Cardiac fibroblast (primary cell): ENCODE data around the gene PEX14.

Experiments
- DNase-seq, 2 donors: peaks; one replicate each; pipeline versions ENCODE4 v3.0.0 to v3.0.0-alpha.2; 2010; ENCODE audit warnings: low read depth in 2 of 2
- H3K4me3 ChIP-seq, 2 donors: replicated peaks in 1 of 2; 1 replicate in 1 of 2; 2 replicates in 1 of 2; pipeline ENCODE4 v1.5.1; 2011; ENCODE audit warnings: low read depth in 2 of 2, low read length in 2 of 2, mild to moderate bottlenecking in 2 of 2, moderate library complexity in 1 of 2
- CTCF ChIP-seq: IDR thresholded peaks from one replicate; pipeline ENCODE4 v1.5.1; 2011; ENCODE audit warnings: low read depth, mild to moderate bottlenecking, low read length, inconsistent platforms

PEX14 gene

GRCh38 chr1:10575616-10576015 lies 100.9 kb downstream of the PEX14 start:
- DNase-seq = peak; percentile 37 to 81
- H3K4me3 ChIP-seq = no peak overlapping the region
- no peak for TF ChIP-seq CTCF

GRCh38 chr1:10578070-10578469 lies 103.3 kb downstream of the PEX14 start:
- no peak for TF ChIP-seq CTCF
- no peak for DNase-seq
- no peak overlapping the region for H3K4me3 ChIP-seq

GRCh38 chr1:10583641-10584040 lies 108.9 kb downstream of the PEX14 start:
- DNase-seq = no peak
- TF ChIP-seq CTCF = no peak

GRCh38 chr1:10585242-10585641 lies 110.5 kb downstream of the PEX14 start:
- H3K4me3 ChIP-seq = no peak overlapping the region
- TF ChIP-seq CTCF = no peak
- DNase-seq = no peak

More at GRCh38 chr1:10583641-10584040, 108.9 kb downstream of the PEX14 start:
- H3K4me3 ChIP-seq = no peak overlapping the region

GRCh38 chr1:10586125-10586524 lies 111.4 kb downstream of the PEX14 start:
- no peak for TF ChIP-seq CTCF
- no peak overlapping the region for H3K4me3 ChIP-seq

GRCh38 chr1:10588640-10589039 lies 113.9 kb downstream of the PEX14 start:
- no peak for DNase-seq
- TF ChIP-seq CTCF = no peak
- H3K4me3 ChIP-seq = no peak overlapping the region

More at GRCh38 chr1:10586125-10586524, 111.4 kb downstream of the PEX14 start:
- no peak for DNase-seq

GRCh38 chr1:10589074-10589473 lies 114.3 kb downstream of the PEX14 start:
- H3K4me3 ChIP-seq = no peak overlapping the region
- DNase-seq = no peak
- no peak for TF ChIP-seq CTCF
